H9 (cell line): ENCODE data around the gene GLCE. TPM values are rescaled to one million over a fixed set of nuclear protein-coding genes. Genes with fewer than 3 reads are reported as not detected.

Source experiments
- DNase-seq: peaks from one replicate; pipeline ENCODE4 v3.0.0-alpha.2; 2017
- H2AFZ ChIP-seq: one replicate; pipeline ENCODE4 v1.6.1; 2013; ENCODE audit warnings: mild to moderate bottlenecking, low read length, control low read depth, moderate library complexity
- H2AK5ac ChIP-seq: 2 replicates; pipeline ENCODE4 v1.6.1; 2013; ENCODE audit warnings: low read length, control low read depth, mixed read lengths; ENCODE audit not compliant: insufficient read length
- H2BK120ac ChIP-seq: one replicate; pipeline ENCODE4 v1.6.1; 2013; ENCODE audit warnings: low read depth, mild to moderate bottlenecking, low read length, control low read depth, inconsistent platforms; ENCODE audit not compliant: poor library complexity, severe bottlenecking
- H2BK12ac ChIP-seq: 2 replicates; pipeline ENCODE4 v1.6.1; 2013; ENCODE audit warnings: low read length, control low read depth, mixed read lengths, low read depth; ENCODE audit not compliant: insufficient read length
- H2BK15ac ChIP-seq: 2 replicates; pipeline ENCODE4 v1.6.1; 2013; ENCODE audit warnings: low read depth, low read length, control low read depth
- H2BK20ac ChIP-seq: one replicate; pipeline ENCODE4 v1.6.1; 2013; ENCODE audit warnings: low read depth, mild to moderate bottlenecking, low read length, control low read depth, inconsistent platforms; ENCODE audit not compliant: poor library complexity, severe bottlenecking
- H2BK5ac ChIP-seq: 2 replicates; pipeline ENCODE4 v1.6.1; 2013; ENCODE audit warnings: low read length, control low read depth, mixed read lengths; ENCODE audit not compliant: insufficient read length
- H3K14ac ChIP-seq: 2 replicates; pipeline ENCODE4 v1.6.1; 2013; ENCODE audit warnings: low read length, control low read depth; ENCODE audit not compliant: insufficient read depth
- H3K18ac ChIP-seq: 2 replicates; pipeline ENCODE4 v1.6.1; 2013; ENCODE audit warnings: low read depth, mild to moderate bottlenecking, mixed read lengths, low read length, control low read depth; ENCODE audit not compliant: insufficient read length
- H3K23ac ChIP-seq: 2 replicates; pipeline ENCODE4 v1.6.1; 2013; ENCODE audit warnings: low read length, control low read depth, mixed read lengths, low read depth; ENCODE audit not compliant: insufficient read length
- H3K23me2 ChIP-seq: 2 replicates; pipeline ENCODE4 v1.6.1; 2013; ENCODE audit warnings: low read depth, mild to moderate bottlenecking, mixed read lengths, low read length, control low read depth; ENCODE audit not compliant: insufficient read length, poor library complexity, severe bottlenecking
- H3K27ac ChIP-seq: 2 replicates; pipeline ENCODE4 v1.5.1; 2013; ENCODE audit warnings: low read length, control low read depth, mixed read lengths, low read depth; ENCODE audit not compliant: insufficient read length
- H3K27me3 ChIP-seq: 2 replicates; pipeline ENCODE4 v1.6.1; 2013; ENCODE audit warnings: low read length, control low read depth, inconsistent platforms; ENCODE audit not compliant: insufficient read depth
- H3K4ac ChIP-seq: 2 replicates; pipeline ENCODE4 v1.6.1; 2013; ENCODE audit warnings: low read depth, mild to moderate bottlenecking, control low read depth, inconsistent platforms, low read length, moderate library complexity
- H3K4me1 ChIP-seq: 2 replicates; pipeline ENCODE4 v1.6.1; 2013; ENCODE audit warnings: low read length, control low read depth, inconsistent platforms; ENCODE audit not compliant: insufficient read depth
- H3K4me2 ChIP-seq: 2 replicates; pipeline ENCODE4 v1.6.1; 2013; ENCODE audit warnings: low read length, control low read depth, mixed read lengths; ENCODE audit not compliant: insufficient read length, insufficient read depth
- H3K56ac ChIP-seq: 2 replicates; pipeline ENCODE4 v1.6.1; 2013; ENCODE audit warnings: low read depth, mild to moderate bottlenecking, mixed read lengths, low read length, control low read depth; ENCODE audit not compliant: insufficient read length
- H3K79me1 ChIP-seq: 2 replicates; pipeline ENCODE4 v1.6.1; 2013; ENCODE audit warnings: low read depth, mild to moderate bottlenecking, moderate library complexity, low read length, control low read depth, inconsistent platforms; ENCODE audit not compliant: insufficient read depth, poor library complexity, severe bottlenecking
- H3K79me2 ChIP-seq: 2 replicates; pipeline ENCODE4 v1.6.1; 2013; ENCODE audit warnings: low read length, control low read depth, inconsistent platforms; ENCODE audit not compliant: insufficient read depth
- H3K9ac ChIP-seq: 2 replicates; pipeline ENCODE4 v1.6.1; 2013; ENCODE audit warnings: low read length, control low read depth, mixed read lengths; ENCODE audit not compliant: insufficient read length; ENCODE audit errors: extremely low read depth
- H3K9me3 ChIP-seq: one replicate; pipeline ENCODE4 v1.6.1; 2013; ENCODE audit warnings: low read depth, low read length, inconsistent platforms; ENCODE audit not compliant: control insufficient read depth
- H3T11ph ChIP-seq: one replicate; pipeline ENCODE4 v1.6.1; 2013; ENCODE audit warnings: mild to moderate bottlenecking, low read length, control low read depth, inconsistent platforms
- H4K20me1 ChIP-seq: one replicate; pipeline ENCODE4 v1.6.1; 2013; ENCODE audit not compliant: control insufficient read depth, insufficient read length, insufficient read depth
- H4K5ac ChIP-seq: 2 replicates; pipeline ENCODE4 v1.6.1; 2013; ENCODE audit warnings: low read depth, mild to moderate bottlenecking, mixed read lengths, low read length, control low read depth; ENCODE audit not compliant: insufficient read length
- H4K8ac ChIP-seq: replicated peaks from 2 replicates; pipeline ENCODE4 v1.6.1; 2013; ENCODE audit warnings: low read length, control low read depth, mixed read lengths, low read depth; ENCODE audit not compliant: insufficient read length
- H4K91ac ChIP-seq: 2 replicates; pipeline ENCODE4 v1.6.1; 2013; ENCODE audit warnings: low read depth, mild to moderate bottlenecking, moderate library complexity, mixed read lengths, low read length, control low read depth; ENCODE audit not compliant: insufficient read length
- H3K27ac Mint-ChIP-seq, 3 experiments: 2 replicates in 2 of 3; 3 replicates in 1 of 3; pipeline ENCODE4 v1.8.0; 2020 to 2021; ENCODE audit warnings: mixed read lengths in 3 of 3, mild to moderate bottlenecking in 1 of 3, moderate library complexity in 1 of 3
- H3K27me3 Mint-ChIP-seq: 2 replicates; pipeline ENCODE4 v1.8.0; 2021; ENCODE audit warnings: low read depth, mild to moderate bottlenecking, moderate library complexity, mixed read lengths
- H3K36me3 Mint-ChIP-seq, 3 experiments: 2 replicates in 2 of 3; 3 replicates in 1 of 3; pipeline ENCODE4 v1.8.0; 2020 to 2021; ENCODE audit warnings: low read depth in 3 of 3, mixed read lengths in 3 of 3; ENCODE audit not compliant: insufficient read depth in 1 of 3
- H3K4me1 Mint-ChIP-seq, 2 experiments: 2 replicates each; pipeline ENCODE4 v1.8.0; 2020; ENCODE audit warnings: mixed read lengths in 2 of 2
- H3K4me3 Mint-ChIP-seq, 2 experiments: 2 replicates in 1 of 2; 3 replicates in 1 of 2; pipeline ENCODE4 v1.8.0; 2020 to 2021; ENCODE audit warnings: mild to moderate bottlenecking in 2 of 2, mixed read lengths in 2 of 2, moderate library complexity in 1 of 2
- H3K9me3 Mint-ChIP-seq, 2 experiments: 2 replicates in 1 of 2; 3 replicates in 1 of 2; pipeline ENCODE4 v1.8.0; 2020; ENCODE audit warnings: mild to moderate bottlenecking in 2 of 2, mixed read lengths in 2 of 2, moderate library complexity in 1 of 2
- WGBS: extraction: QIAGEN DNeasy Blood & Tissue Kit; methylation state at CpG from one replicate; pipeline ENCODE4 v1.1.7; 2013; ENCODE audit warnings: missing lambda C conversion rate, low lambda C conversion rate, mixed read lengths; ENCODE audit not compliant: insufficient read length; ENCODE audit errors: extremely low coverage; 5-methylcytosine and 5-hydroxymethylcytosine counted together
- total RNA-seq: library from RNA; stranded (reverse); gene quantifications from 2 replicates; pipeline ENCODE4 v1.2.1, GENCODE V29; 2021
- TF ChIP-seq, protein P1 (sequence below): fragments of 200-600 bp; sonication (generic); conservative IDR thresholded peaks from 3 replicates; pipeline ENCODE4 v1.8.0; 2021; ENCODE audit warnings: antibody characterized with exemption, mild to moderate bottlenecking

GLCE gene
- total RNA-seq, 1 experiment from 2014 or later: 12.2 TPM

DNA sequence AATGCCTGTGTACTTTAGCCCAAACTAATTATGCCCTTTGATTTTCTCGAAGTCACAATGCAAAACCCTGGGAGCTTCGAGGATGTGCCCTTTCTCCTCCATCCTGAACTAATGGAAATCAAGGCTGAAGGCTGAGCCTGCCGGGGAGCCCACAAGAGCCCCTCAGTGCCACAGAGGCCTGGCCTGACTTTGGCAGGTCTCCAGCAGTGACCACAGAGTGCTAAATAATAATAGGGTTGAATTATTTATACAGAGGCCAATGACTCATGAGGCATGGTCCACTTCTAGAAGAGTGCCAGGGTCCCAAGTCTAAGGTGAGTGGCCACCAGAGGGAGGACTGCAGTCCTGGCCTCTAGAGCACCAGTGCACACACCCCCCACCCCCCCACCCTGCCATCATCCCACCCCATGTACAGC lies 19.1 kb upstream of the GLCE start:
- no CpG with 5 or more reads among the region's 3 CpGs for WGBS
- H4K20me1 ChIP-seq: no peaks in the 10 kb centered on the region
- Mint-ChIP-seq H3K36me3 (no peaks in the 10 kb centered on the region; a peak in 1 of 7 replicates), H3K27me3 (peaks cover 19% of the 10 kb centered on the region), H3K4me1 (peaks cover 19 to 38% of the 10 kb centered on the region in 2 experiments), H3K9me3 (peaks cover 0 to 3% of the 10 kb centered on the region in 2 experiments; a peak in 2 of 5 replicates), H3K4me3 (no peak overlapping the region), H3K27ac (no peak overlapping the region)
- H2BK5ac ChIP-seq: no peak overlapping the region
- no peak overlapping the region for H3K56ac ChIP-seq
- no peak overlapping the region for H2AFZ ChIP-seq
- H3K27me3 ChIP-seq: no peaks in the 10 kb centered on the region; the same call in 1 of the 2 replicates
- no peak overlapping the region for H4K5ac ChIP-seq
- H3K4me2 ChIP-seq: no peak overlapping the region
- H3K27ac ChIP-seq: no peak overlapping the region
- no peaks in the 10 kb centered on the region for H3K23me2 ChIP-seq
- no peak overlapping the region for H4K8ac ChIP-seq
- no peak overlapping the region for H2BK20ac ChIP-seq
- H2BK12ac ChIP-seq: no peak overlapping the region
- no peak overlapping the region for H3T11ph ChIP-seq
- no peak overlapping the region for H3K23ac ChIP-seq
- DNase-seq: no peak
- H2BK15ac ChIP-seq: no peak overlapping the region
- no peaks in the 10 kb centered on the region for H3K4me1 ChIP-seq
- no peak overlapping the region for H2BK120ac ChIP-seq
- H3K79me2 ChIP-seq: no peaks in the 10 kb centered on the region
- no peak overlapping the region for H3K9ac ChIP-seq
- TF ChIP-seq, protein P1, sequence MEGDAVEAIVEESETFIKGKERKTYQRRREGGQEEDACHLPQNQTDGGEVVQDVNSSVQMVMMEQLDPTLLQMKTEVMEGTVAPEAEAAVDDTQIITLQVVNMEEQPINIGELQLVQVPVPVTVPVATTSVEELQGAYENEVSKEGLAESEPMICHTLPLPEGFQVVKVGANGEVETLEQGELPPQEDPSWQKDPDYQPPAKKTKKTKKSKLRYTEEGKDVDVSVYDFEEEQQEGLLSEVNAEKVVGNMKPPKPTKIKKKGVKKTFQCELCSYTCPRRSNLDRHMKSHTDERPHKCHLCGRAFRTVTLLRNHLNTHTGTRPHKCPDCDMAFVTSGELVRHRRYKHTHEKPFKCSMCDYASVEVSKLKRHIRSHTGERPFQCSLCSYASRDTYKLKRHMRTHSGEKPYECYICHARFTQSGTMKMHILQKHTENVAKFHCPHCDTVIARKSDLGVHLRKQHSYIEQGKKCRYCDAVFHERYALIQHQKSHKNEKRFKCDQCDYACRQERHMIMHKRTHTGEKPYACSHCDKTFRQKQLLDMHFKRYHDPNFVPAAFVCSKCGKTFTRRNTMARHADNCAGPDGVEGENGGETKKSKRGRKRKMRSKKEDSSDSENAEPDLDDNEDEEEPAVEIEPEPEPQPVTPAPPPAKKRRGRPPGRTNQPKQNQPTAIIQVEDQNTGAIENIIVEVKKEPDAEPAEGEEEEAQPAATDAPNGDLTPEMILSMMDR: peak; percentile 24; the same call in 1 of the 3 replicates
- no peak overlapping the region for H2AK5ac ChIP-seq
- no peak overlapping the region for H3K14ac ChIP-seq
- H3K9me3 ChIP-seq: no peaks in the 10 kb centered on the region
- no peak overlapping the region for H3K4ac ChIP-seq
- no peak overlapping the region for H4K91ac ChIP-seq
- H3K79me1 ChIP-seq: no peaks in the 10 kb centered on the region
- no peak overlapping the region for H3K18ac ChIP-seq
